Head of caudate nucleus (tissue), 42 donors: ENCODE measurements around the gene FXYD5.
"Not testable (repeated sequence)": the region's sequence is repeated elsewhere in the genome, so short reads cannot be mapped to it uniquely, and the experiment has no call there.

Experiments used
- DNase-seq, 42 donors: peaks; one replicate each; pipeline versions ENCODE4 v3.0.0 to v3.0.0-alpha.2; 2020 to 2021; ENCODE audit warnings: mixed read lengths in 7 of 42
- intact Hi-C: fragments of 100-400 bp; cut with DNase I; formaldehyde crosslinking; loops from one replicate; pipeline ENCODE4 v1.15.0; 2022

FXYD5 gene

DNA sequence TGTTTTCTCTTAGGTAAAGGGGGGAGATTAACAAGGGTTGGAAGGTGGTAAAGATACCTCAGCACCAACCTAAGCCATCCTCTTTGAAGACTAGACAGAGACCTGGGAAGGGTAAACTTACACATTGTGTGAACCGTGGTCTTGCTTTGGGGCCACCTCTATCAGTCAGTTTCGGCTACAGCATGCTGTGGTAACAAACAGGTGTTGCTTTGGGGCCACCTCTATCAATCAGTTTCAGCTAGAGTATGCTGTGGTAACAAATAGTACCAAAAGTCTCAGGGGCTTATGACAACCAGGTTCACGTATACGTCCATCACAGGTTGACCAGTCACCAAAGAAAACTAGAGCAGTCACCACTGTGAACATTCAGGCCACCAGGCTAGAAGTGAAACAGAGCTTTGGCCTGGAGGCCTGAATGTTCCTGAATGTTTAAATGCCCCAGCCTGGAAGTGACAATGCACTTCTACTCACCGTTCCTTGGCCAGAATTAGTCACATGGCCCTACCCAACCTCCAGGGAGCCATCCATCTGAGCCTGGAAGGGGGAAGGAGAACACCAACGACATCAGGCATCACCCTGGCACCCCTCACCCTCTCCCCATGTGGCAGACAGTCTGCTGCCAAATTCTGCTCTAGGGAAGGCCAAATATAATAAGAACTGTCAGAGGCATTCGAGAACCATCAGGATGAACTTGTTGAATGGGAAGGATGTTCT, 7.6 kb upstream of the FXYD5 start:
- intact Hi-C loops = no loop called here

DNA sequence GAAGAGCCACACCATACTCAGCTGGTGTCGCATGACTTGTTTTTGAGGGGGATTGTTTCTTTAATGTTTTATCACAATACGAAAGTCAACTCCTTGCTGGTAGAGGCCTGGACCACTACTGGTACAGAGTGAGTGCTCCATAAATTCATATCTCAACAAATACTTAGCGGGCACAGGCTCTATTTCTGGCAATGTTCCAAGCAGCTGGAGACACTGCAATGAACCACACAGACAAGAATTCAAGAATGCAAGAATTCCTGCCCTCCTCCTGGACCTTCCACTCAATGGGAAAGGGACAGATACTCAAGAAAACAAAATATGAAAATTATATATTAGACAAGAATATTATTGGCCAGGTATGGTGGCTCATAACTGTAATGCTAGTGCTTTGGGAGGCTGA, 5.1 kb upstream of the FXYD5 start:
- intact Hi-C loops = no loop called here
- DNase-seq = no peak

More for the DNA sequence above, 7.6 kb upstream of the FXYD5 start:
- DNase-seq = no peak

DNA sequence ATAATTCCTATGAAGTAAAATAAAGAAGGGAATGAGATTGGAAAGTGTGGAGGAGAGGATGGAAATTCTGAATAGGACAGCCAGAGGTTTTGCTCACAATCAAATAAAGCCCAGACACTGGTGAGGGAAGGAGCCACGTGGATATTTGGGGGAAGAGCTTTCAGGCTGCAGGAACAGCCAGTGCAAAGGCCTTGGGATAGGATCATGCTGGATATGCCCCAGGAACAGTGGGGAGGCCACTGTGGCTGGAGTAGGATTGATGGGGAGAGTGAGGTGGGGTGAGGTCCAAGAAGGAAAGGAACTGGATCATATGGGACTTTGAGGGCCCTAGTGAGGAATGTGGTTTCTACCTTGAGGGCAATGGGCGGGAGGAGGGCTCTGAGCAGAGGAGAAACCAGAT, 4.1 kb upstream of the FXYD5 start:
- intact Hi-C loops = no loop called here
- no peak for DNase-seq

DNA sequence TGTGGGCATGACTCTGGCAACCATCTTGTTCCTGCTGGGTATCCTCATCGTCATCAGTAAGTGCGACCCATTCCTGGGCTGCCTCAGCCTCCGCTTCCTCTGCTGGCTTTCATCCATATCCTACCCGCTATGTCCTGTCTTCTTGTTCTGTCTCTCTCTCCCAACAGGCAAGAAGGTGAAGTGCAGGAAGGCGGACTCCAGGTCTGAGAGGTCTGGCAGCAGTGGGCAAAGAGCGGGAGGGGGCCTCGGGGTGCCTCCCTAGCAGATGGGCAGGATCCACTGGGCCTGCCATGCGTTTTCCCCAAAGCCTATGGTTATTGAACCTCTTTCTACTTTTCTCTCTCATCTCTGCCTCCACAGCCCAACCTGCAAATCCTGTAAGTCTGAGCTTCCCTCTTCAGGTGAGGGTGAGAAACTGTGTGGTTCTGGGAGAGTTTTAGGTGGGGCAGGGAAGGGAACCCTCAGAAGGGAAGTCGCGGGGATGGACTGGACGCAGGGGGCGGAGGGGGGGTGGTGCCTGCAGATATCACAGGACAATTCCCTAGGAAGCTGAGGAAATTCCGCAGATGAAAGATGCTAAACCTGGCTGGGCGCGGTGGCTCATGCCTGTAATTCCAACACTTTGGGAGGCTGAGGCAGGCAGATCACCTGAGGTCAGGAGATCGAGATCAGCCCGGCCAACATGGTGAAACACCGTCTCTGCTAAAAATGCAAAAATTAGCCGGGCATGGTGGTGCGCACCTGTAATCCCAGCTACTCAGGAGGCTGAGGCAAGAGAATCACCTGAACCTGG, 3.1 kb upstream of the FXYD5 start:
- intact Hi-C loops = no loop called here

GRCh38 chr19:35153129-35153522, 1.4 kb upstream of the FXYD5 start:
- DNase-seq, intact Hi-C loops: not testable (repeated sequence)

More for the DNA sequence above, 3.1 kb upstream of the FXYD5 start:
- DNase-seq = no peak

- intact Hi-C loops = no loop called here
- DNase-seq = no peak
Observed at GRCh38 chr19:35153701-35154524, 622 bp upstream of the FXYD5 start.

GRCh38 chr19:35155441-35155840, 906 bp downstream of the FXYD5 start:
- DNase-seq = no peak

DNA sequence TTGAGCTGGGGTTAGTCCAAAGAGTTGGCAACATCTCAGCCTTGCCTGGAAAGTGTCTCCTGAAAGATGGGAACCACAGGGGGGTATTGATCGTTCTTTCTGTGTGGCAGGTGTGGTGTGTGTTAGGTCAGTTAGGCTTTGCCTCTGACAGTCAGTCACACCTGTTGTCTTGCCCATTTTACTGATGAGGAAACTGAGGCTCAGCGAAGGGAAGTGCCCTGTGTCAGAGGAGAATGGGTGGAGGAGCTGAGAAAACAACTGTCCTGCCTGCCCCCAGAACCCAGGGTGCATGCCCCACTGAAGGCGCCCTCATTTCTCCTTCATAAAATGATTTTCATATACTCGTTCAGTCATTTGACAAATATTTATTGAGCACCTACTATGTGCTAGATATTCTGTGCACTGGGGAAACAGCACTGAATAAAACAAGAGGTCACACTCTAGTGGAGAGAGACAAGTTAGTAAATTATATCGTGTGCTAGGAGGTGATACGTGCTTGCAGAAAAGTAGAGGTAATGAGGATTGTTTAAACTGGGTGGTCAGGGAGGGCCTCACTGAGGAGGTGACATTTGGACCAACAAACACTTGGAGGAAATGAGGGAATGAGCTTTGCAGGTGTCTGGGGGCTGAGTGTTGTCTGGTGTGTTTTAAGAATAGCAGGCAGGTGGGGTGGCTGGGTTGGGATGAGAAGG, 1.6 kb downstream of the FXYD5 start:
- intact Hi-C loops = no loop called here
- no peak for DNase-seq

More at GRCh38 chr19:35155441-35155840, 906 bp downstream of the FXYD5 start:
- intact Hi-C loops = no loop called here

- no peak for DNase-seq
- intact Hi-C loops = no loop called here
Observed at GRCh38 chr19:35156673-35157014, 2.1 kb downstream of the FXYD5 start.

GRCh38 chr19:35157431-35157830, 2.9 kb downstream of the FXYD5 start:
- intact Hi-C loops = no loop called here
- no peak for DNase-seq

- DNase-seq = no peak
Observed at GRCh38 chr19:35159606-35160005, 5.1 kb downstream of the FXYD5 start.

DNA sequence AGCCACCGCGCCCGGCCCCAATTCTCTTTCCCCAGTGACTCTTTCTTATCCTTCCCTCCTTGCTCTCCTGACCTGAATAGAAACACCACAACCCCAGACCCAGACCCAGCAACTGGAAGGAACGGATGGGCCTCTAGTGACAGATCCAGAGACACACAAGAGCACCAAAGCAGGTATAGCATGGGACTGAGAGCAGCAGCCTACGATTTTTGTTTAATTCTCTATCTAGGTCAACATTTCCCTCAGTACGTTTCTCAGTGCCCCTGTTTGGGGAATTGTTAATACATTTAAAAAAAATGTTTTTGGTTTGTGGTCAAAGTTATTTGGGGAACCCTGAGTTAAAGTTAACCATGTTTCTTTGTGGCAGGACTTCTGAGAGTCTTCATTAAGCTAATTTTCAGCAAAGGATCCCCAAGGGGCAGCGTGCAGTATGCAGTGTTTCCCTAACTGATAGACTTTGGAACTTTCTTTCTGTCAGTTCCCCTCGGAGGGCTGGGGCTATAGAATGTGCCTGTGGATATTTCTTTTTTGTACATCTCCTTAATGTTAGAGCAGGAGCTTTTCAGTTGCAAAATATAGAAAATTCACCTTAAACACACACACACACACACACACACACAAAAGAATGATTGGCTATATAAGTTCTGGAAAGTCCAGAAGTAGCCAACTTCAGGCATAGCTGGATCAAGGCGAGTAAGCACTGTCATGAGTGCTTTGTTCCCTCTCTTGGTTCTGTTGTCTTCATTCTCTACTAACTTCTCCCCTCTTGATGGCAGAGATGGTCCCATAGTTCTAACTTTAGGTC, 6.3 kb downstream of the FXYD5 start:
- intact Hi-C loops = no loop called here
- DNase-seq = no peak

More at GRCh38 chr19:35159606-35160005, 5.1 kb downstream of the FXYD5 start:
- intact Hi-C loops = no loop called here

- no peak for DNase-seq
- intact Hi-C loops = no loop called here
Observed at GRCh38 chr19:35161434-35161743, 6.9 kb downstream of the FXYD5 start.

DNA sequence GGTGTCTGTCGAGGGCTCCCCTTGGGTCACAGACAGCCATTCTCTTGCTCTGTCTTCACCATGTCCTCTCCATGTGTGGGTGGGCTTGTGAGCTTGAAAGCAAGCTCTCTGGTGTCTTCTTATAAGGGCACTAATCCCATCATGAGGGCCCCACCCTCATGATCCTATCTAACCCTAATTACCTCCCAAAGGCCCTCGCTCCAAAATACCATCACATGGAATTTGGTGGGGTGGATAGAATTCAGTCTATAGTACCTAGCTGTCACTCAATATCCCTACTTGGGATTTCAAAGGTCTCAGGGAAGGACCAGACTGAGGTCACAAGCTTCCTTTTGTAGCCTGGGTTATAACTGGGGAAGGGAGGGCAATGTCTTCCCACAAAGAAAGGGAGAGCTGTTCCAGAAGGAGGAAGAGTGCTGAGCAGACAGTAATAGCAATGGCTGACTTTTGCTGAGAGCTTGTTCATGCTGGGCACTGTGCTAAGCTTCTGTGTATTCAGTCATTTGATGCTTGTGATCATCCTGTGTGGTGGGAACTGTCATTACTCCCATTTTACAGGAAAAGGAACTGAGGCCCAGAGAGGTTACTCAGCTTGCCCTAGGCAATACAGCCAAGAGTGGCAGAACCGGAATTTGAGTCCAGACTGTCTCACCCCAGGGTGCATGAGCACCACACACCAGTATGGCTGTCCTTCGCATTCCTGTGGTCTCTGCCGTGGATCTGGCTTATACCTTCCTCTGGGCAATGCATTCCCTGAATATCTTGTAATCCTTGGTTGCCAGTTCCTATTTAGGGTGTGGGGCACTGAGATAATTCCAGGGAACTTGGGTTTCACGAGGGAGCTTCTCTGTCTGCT, 8.2 kb downstream of the FXYD5 start:
- intact Hi-C loops = no loop called here
- DNase-seq = no peak

DNA sequence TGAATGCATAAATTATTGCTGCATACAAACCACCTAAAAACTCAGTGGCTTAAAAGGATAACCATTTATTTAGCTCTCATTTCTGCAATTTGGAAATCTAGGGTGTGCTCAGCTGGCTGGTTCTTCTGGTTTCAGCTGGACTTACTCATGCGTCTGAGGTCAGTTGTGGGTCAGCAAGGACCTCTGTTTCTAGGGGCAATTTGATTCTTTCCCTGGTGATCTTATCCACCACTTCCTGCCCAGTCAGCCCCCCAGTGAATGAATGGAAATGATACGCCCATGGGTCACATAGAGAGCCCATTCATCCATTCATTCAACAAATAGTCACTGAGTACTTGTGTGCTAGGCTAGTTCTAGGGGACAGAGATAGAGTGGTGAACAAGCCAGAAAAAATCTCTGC, 9.9 kb downstream of the FXYD5 start:
- DNase-seq = no peak
- intact Hi-C loops = no loop called here

GRCh38 chr19:35165200-35166058, 10.9 kb downstream of the FXYD5 start:
- intact Hi-C loops = no loop called here
- DNase-seq = no peak
